ENCODE results near the gene THAP7. TPM values are rescaled to one million over a fixed set of nuclear protein-coding genes. Genes with fewer than 3 reads are reported as not detected.
"Not testable (repeated sequence)": the region's sequence is repeated elsewhere in the genome, so short reads cannot be mapped to it uniquely, and the experiment has no call there.

THAP7 gene
- total RNA-seq, 4 donors from 2014 or later: 19.8 to 54.7 (median 29.5) TPM

- Histone ChIP-seq H3K27ac (no peak within 1 kb of the TSS), H3K27me3 (no peaks in the 10 kb centered on the region), H3K4me3 (peak within 1 kb of the TSS; percentile 19 to 38 (median 36)), H3K4me1 (peaks cover 0 to 26% (median 10%) of the 10 kb centered on the region in 4 donors), H3K36me3 (no peaks in the 10 kb centered on the region), H3K9me3 (no peaks in the 10 kb centered on the region)
- TF ChIP-seq POLR2A (IDR thresholded peaks at IDR 0.05) (no peak), CTCF (IDR thresholded peaks at IDR 0.05) (no peak)
- DNase-seq: peak; percentile 73 to 92 (median 86)
These were observed 43.8 kb upstream of the THAP7 start, which contains the start of gene LRRC74B for GRCh38 chr22:21045585-21046294. Gene LRRC74B (plus strand): TSS chr22:21045946. CDS start chr22:21045987, 41 bp downstream.

- H3K27me3 ChIP-seq: no peaks in the 10 kb centered on the region
- peak in 1 of 3 donors; percentile 50 for DNase-seq
- H3K4me3 ChIP-seq: peak overlapping the region; percentile 19 to 38 (median 36)
- no peaks in the 10 kb centered on the region for H3K9me3 ChIP-seq
- peak overlapping the region in 1 of 4 donors; percentile 17 for H3K27ac ChIP-seq
- H3K4me1 ChIP-seq: peaks cover 0 to 26% (median 10%) of the 10 kb centered on the region in 4 donors
- TF ChIP-seq CTCF (IDR thresholded peaks at IDR 0.05) (no peak), POLR2A (IDR thresholded peaks at IDR 0.05) (no peak)
- no peaks in the 10 kb centered on the region for H3K36me3 ChIP-seq
These were observed 43.1 kb upstream of the THAP7 start for GRCh38 chr22:21044931-21045584.

- DNase-seq: no peak
- TF ChIP-seq POLR2A (IDR thresholded peaks at IDR 0.05): no peak
- no peak for TF ChIP-seq CTCF (IDR thresholded peaks at IDR 0.05)
- H3K9me3 ChIP-seq: no peaks in the 10 kb centered on the region
- no peaks in the 10 kb centered on the region for H3K27me3 ChIP-seq
- H3K4me1 ChIP-seq: peaks cover 0 to 26% (median 10%) of the 10 kb centered on the region in 4 donors
- H3K4me3 ChIP-seq: peak overlapping the region in 1 of 4 donors; percentile 19
- peak overlapping the region in 2 of 4 donors; percentile 17 to 19 for H3K27ac ChIP-seq
- H3K36me3 ChIP-seq: no peaks in the 10 kb centered on the region
These were observed 42.1 kb upstream of the THAP7 start for GRCh38 chr22:21043860-21044535.

GRCh38 chr22:21042978-21043859 is 41.3 kb upstream of the THAP7 start:
- no peaks in the 10 kb centered on the region for H3K36me3 ChIP-seq
- H3K4me3 ChIP-seq: no peak overlapping the region
- H3K27ac ChIP-seq: peak overlapping the region in 2 of 4 donors; percentile 17 to 19
- H3K9me3 ChIP-seq: no peaks in the 10 kb centered on the region
- DNase-seq: peak in 2 of 3 donors; percentile 56 to 59
- peaks cover 0 to 26% (median 10%) of the 10 kb centered on the region in 4 donors for H3K4me1 ChIP-seq
- no peaks in the 10 kb centered on the region for H3K27me3 ChIP-seq
- no peak for TF ChIP-seq CTCF (IDR thresholded peaks at IDR 0.05)
- no peak for TF ChIP-seq POLR2A (IDR thresholded peaks at IDR 0.05)

- H3K4me1 ChIP-seq: peaks cover 0 to 26% (median 10%) of the 10 kb centered on the region in 4 donors
- H3K4me3 ChIP-seq: no peak overlapping the region
- H3K9me3 ChIP-seq: no peaks in the 10 kb centered on the region
- DNase-seq: no peak
- no peaks in the 10 kb centered on the region for H3K36me3 ChIP-seq
- H3K27ac ChIP-seq: no peak overlapping the region
- H3K27me3 ChIP-seq: no peaks in the 10 kb centered on the region
- TF ChIP-seq CTCF (IDR thresholded peaks at IDR 0.05): no peak
- no peak for TF ChIP-seq POLR2A (IDR thresholded peaks at IDR 0.05)
These were observed 40.0 kb upstream of the THAP7 start for GRCh38 chr22:21041937-21042336.

GRCh38 chr22:21039158-21039557 is 37.2 kb upstream of the THAP7 start:
- not testable (repeated sequence) for H3K4me3 ChIP-seq, H3K27me3 ChIP-seq, H3K9me3 ChIP-seq, DNase-seq, H3K27ac ChIP-seq, H3K36me3 ChIP-seq
- H3K4me1 ChIP-seq: peaks cover 0 to 12% (median 0%) of the 10 kb centered on the region in 4 donors
